T follicular helper cell (primary cell): ENCODE data around the gene TYRO3.
"Not testable (repeated sequence)": the region's sequence is repeated elsewhere in the genome, so short reads cannot be mapped to it uniquely, and the experiment has no call there.

Experiments used
- DNase-seq: peaks from one replicate; pipeline ENCODE4 v3.0.0-alpha.2; 2020; ENCODE audit warnings: low read depth

Gene TYRO3

GRCh38 chr15:41573396-41573795 lies 14.4 kb downstream of the TYRO3 start:
- no peak for DNase-seq

GRCh38 chr15:41574158-41574557 lies 15.1 kb downstream of the TYRO3 start:
- DNase-seq: no peak

- no peak for DNase-seq
Observed at GRCh38 chr15:41575282-41575681, 16.3 kb downstream of the TYRO3 start.

- DNase-seq: no peak
Observed at GRCh38 chr15:41577863-41578735, 19.1 kb downstream of the TYRO3 start.

- no peak for DNase-seq
Observed at GRCh38 chr15:41578736-41579383, 19.8 kb downstream of the TYRO3 start.

GRCh38 chr15:41581110-41581509 lies 22.1 kb downstream of the TYRO3 start:
- no peak for DNase-seq

GRCh38 chr15:41583795-41584194 lies 24.8 kb downstream of the TYRO3 start:
- no peak for DNase-seq

GRCh38 chr15:41584636-41585126 lies 25.7 kb downstream of the TYRO3 start:
- DNase-seq: no peak

GRCh38 chr15:41585127-41586047 lies 26.4 kb downstream of the TYRO3 start:
- no peak for DNase-seq

- not testable (repeated sequence) for DNase-seq
Observed at GRCh38 chr15:41586531-41587282, 27.7 kb downstream of the TYRO3 start.

GRCh38 chr15:41589018-41589417 lies 30.0 kb downstream of the TYRO3 start:
- DNase-seq: not testable (repeated sequence)

- DNase-seq: not testable (repeated sequence)
Observed at GRCh38 chr15:41589571-41589970, 30.6 kb downstream of the TYRO3 start.

- DNase-seq: not testable (repeated sequence)
Observed at GRCh38 chr15:41591217-41591616, 32.2 kb downstream of the TYRO3 start.

GRCh38 chr15:41592718-41593117 lies 33.7 kb downstream of the TYRO3 start:
- DNase-seq: not testable (repeated sequence)

GRCh38 chr15:41594801-41595746 lies 36.1 kb downstream of the TYRO3 start:
- DNase-seq: no peak

GRCh38 chr15:41596972-41597371 lies 38.0 kb downstream of the TYRO3 start:
- no peak for DNase-seq

GRCh38 chr15:41597787-41598186 lies 38.8 kb downstream of the TYRO3 start:
- DNase-seq: no peak

- no peak for DNase-seq
Observed at GRCh38 chr15:41599061-41599460, 40.0 kb downstream of the TYRO3 start.

- no peak for DNase-seq
Observed at GRCh38 chr15:41603411-41603935, 44.5 kb downstream of the TYRO3 start.
